DOHH2 (cell line): ENCODE measurements around the gene DNAH10.
A peak's percentile ranks its signal among the peaks of the same experiment; 100 is the strongest.

Experiments
- H3F3A ChIP-seq: fragments of 200-600 bp; sonication (generic), shearing (Covaris generic); 2 replicates; pipeline ENCODE4 v1.6.0; 2016; ENCODE audit warnings: antibody characterized with exemption, mild to moderate bottlenecking; ENCODE audit not compliant: control insufficient read depth, insufficient read depth
- H3K27ac ChIP-seq: fragments of 200-600 bp; sonication (generic); 2 replicates; pipeline ENCODE4 v1.5.1; 2014; ENCODE audit warnings: low read depth, mild to moderate bottlenecking, low read length, moderate library complexity
- H3K27me3 ChIP-seq: fragments of 200-600 bp; sonication (generic); 2 replicates; pipeline ENCODE4 v1.6.1; 2014; ENCODE audit warnings: mild to moderate bottlenecking, low read length, mixed read lengths; ENCODE audit not compliant: control insufficient read depth
- H3K36me3 ChIP-seq: fragments of 200-600 bp; sonication (generic); 2 replicates; pipeline ENCODE4 v1.6.1; 2014; ENCODE audit warnings: mild to moderate bottlenecking, low read length, moderate library complexity, mixed read lengths; ENCODE audit not compliant: control insufficient read depth
- H3K4me1 ChIP-seq: fragments of 200-600 bp; sonication (generic); 2 replicates; pipeline ENCODE4 v1.6.1; 2014; ENCODE audit warnings: mild to moderate bottlenecking, low read length, mixed read lengths; ENCODE audit not compliant: control insufficient read depth
- H3K4me2 ChIP-seq: fragments of 200-600 bp; sonication (generic); 2 replicates; pipeline ENCODE4 v1.6.0; 2014; ENCODE audit warnings: mild to moderate bottlenecking, low read length, moderate library complexity
- H3K4me3 ChIP-seq: fragments of 200-600 bp; sonication (generic); 2 replicates; pipeline ENCODE4 v1.5.1; 2014; ENCODE audit warnings: mild to moderate bottlenecking, low read length, mixed read lengths
- H3K79me2 ChIP-seq: fragments of 200-600 bp; sonication (generic); 2 replicates; pipeline ENCODE4 v1.6.1; 2014; ENCODE audit warnings: mild to moderate bottlenecking, low read length, mixed read lengths; ENCODE audit not compliant: control insufficient read depth
- H3K9me2 ChIP-seq: fragments of 200-600 bp; sonication (generic); replicated peaks from 2 replicates; pipeline ENCODE4 v1.6.1; 2014; ENCODE audit warnings: mild to moderate bottlenecking, low read length, mixed read lengths; ENCODE audit not compliant: control insufficient read depth
- H3K9me3 ChIP-seq: fragments of 200-600 bp; sonication (generic); 2 replicates; pipeline ENCODE4 v1.6.1; 2014; ENCODE audit warnings: antibody characterized with exemption, low read length, mixed read lengths; ENCODE audit not compliant: control insufficient read depth, insufficient read depth
- H4K20me1 ChIP-seq: fragments of 200-600 bp; sonication (generic); 2 replicates; pipeline ENCODE4 v1.6.0; 2014; ENCODE audit warnings: low read depth, mild to moderate bottlenecking, antibody characterized with exemption, low read length, moderate library complexity; ENCODE audit not compliant: control insufficient read depth, insufficient read depth
- EZH2phosphoT487 ChIP-seq: fragments of 200-600 bp; sonication (generic); IDR thresholded peaks from 2 replicates; pipeline ENCODE4 v1.6.1; 2017; ENCODE audit warnings: borderline replicate concordance, mild to moderate bottlenecking, antibody characterized with exemption, low read length, moderate library complexity, mixed read lengths
- TF ChIP-seq, protein P1 (sequence below): fragments of 200-600 bp; sonication (generic); IDR thresholded peaks from one replicate; pipeline ENCODE4 v1.5.1; 2014; ENCODE audit warnings: antibody characterized with exemption, mild to moderate bottlenecking, low read depth, low read length; ENCODE audit not compliant: poor library complexity, severe bottlenecking

The DNAH10 gene

DNA sequence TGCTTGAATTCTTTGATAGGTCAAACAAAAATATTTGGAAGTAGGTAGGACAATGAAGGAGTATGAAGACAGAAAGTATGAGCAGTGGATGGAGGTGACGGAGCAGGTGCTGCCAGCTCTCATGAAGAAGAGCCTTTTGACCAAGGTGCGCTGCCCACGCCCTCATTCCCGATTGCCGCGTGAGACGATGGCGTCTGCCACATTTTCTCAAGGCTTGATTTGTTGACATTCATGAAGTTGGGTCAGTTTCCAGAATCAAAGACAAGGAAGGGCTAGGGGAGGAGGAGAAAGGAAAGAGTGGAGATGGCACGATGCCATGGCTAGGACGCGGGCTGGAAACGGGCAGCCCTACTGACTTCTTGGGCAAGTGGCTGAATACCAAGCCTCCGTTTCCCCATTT lies 37.1 kb downstream of the DNAH10 start:
- no peak overlapping the region for H3K4me3 ChIP-seq
- no peaks in the 10 kb centered on the region for H3K79me2 ChIP-seq
- TF ChIP-seq EZH2phosphoT487: no peak
- TF ChIP-seq, protein P1, sequence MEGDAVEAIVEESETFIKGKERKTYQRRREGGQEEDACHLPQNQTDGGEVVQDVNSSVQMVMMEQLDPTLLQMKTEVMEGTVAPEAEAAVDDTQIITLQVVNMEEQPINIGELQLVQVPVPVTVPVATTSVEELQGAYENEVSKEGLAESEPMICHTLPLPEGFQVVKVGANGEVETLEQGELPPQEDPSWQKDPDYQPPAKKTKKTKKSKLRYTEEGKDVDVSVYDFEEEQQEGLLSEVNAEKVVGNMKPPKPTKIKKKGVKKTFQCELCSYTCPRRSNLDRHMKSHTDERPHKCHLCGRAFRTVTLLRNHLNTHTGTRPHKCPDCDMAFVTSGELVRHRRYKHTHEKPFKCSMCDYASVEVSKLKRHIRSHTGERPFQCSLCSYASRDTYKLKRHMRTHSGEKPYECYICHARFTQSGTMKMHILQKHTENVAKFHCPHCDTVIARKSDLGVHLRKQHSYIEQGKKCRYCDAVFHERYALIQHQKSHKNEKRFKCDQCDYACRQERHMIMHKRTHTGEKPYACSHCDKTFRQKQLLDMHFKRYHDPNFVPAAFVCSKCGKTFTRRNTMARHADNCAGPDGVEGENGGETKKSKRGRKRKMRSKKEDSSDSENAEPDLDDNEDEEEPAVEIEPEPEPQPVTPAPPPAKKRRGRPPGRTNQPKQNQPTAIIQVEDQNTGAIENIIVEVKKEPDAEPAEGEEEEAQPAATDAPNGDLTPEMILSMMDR: no peak
- H3K9me2 ChIP-seq: no peaks in the 10 kb centered on the region
- no peaks in the 10 kb centered on the region for H3F3A ChIP-seq
- H3K4me2 ChIP-seq: no peak overlapping the region
- H3K4me1 ChIP-seq: no peaks in the 10 kb centered on the region
- no peaks in the 10 kb centered on the region for H3K27me3 ChIP-seq
- no peaks in the 10 kb centered on the region for H3K36me3 ChIP-seq
- H3K9me3 ChIP-seq: no peaks in the 10 kb centered on the region
- H3K27ac ChIP-seq: no peak overlapping the region
- no peaks in the 10 kb centered on the region for H4K20me1 ChIP-seq

DNA sequence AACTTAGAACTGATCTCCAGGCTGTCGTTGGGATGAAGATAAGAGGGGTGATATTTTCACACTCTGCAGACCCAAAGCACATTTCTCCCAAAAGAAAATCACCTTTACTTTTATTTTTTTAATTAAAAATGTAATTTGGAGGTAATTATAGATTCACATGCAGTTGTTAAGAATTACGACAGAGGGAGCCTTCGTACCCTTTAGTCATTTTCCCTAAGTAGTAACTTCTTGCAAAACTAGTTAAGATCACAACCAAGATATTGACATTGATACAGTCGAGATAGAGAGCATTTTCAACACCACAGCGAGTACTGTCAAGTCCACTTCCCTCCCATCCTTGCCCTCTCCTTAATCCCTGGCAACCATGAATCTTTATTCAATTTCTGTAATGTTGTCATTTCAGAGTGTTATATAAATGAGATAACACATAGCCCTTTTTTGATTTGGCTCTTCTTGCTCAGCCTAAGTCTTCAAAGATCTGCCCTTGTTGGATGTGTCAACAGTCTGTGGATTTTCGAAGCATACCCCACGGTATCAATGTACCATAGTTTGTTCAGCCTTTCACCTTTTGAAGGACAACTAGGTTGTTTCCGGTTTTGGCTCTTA lies 39.6 kb downstream of the DNAH10 start:
- Histone ChIP-seq H3K4me3 (no peak overlapping the region), H3K9me3 (no peaks in the 10 kb centered on the region), H3K36me3 (no peaks in the 10 kb centered on the region), H3K79me2 (no peaks in the 10 kb centered on the region), H3K4me2 (no peak overlapping the region), H4K20me1 (no peaks in the 10 kb centered on the region), H3K4me1 (no peaks in the 10 kb centered on the region), H3K27ac (no peak overlapping the region), H3K27me3 (no peaks in the 10 kb centered on the region), H3F3A (no peaks in the 10 kb centered on the region), H3K9me2 (no peaks in the 10 kb centered on the region)
- TF ChIP-seq, protein P1: peak; percentile 38
- no peak for TF ChIP-seq EZH2phosphoT487

DNA sequence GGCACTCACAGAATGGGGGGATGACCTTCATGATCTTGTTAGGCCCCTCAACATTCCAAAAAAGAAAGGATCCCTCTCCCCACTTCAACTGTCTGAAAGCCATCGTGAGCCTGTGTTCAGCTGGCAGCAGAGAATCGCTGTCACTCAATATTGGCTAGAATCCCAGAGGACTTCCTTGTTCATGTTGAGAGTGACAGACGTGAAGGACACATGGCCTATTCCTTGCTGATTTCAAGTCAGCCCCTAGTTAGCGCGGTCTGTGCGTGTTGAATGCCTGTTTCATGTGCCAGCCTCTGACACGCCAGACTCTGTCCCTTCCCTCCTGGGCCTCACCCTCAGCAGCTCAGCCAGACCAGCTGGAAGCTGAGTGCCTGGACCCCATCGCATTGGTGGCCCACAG lies 43.1 kb downstream of the DNAH10 start:
- Histone ChIP-seq H3K4me3 (no peak overlapping the region), H3K4me2 (no peak overlapping the region), H3K27me3 (0 out of 2 replicates have a peak, but pooled peaks cover 4% of the 10 kb centered on the region), H3K9me2 (no peaks in the 10 kb centered on the region), H3F3A (no peaks in the 10 kb centered on the region), H3K4me1 (no peaks in the 10 kb centered on the region), H3K79me2 (no peaks in the 10 kb centered on the region), H4K20me1 (no peaks in the 10 kb centered on the region), H3K36me3 (no peaks in the 10 kb centered on the region), H3K27ac (no peak overlapping the region), H3K9me3 (no peaks in the 10 kb centered on the region)
- TF ChIP-seq, protein P1: no peak
- no peak for TF ChIP-seq EZH2phosphoT487
